Myocyte (in vitro differentiated cells): ENCODE measurements around the gene TPT1. TPM values are rescaled to one million over a fixed set of nuclear protein-coding genes. Genes with fewer than 3 reads are reported as not detected.
"Not testable (repeated sequence)": the region's sequence is repeated elsewhere in the genome, so short reads cannot be mapped to it uniquely, and the experiment has no call there.

ENCODE experiments used
- DNase-seq: peaks from one replicate; pipeline ENCODE4 v3.0.0-alpha.2; 2012; ENCODE audit warnings: low read depth
- total RNA-seq: library from RNA; depleted of rRNA; stranded (reverse); fragments of >200 nt; gene quantifications from 2 replicates; pipeline ENCODE4 v1.2.3, GENCODE V29; 2014

Gene TPT1
- total RNA-seq, 1 donor from 2014 or later, result 2,103 TPM

DNA sequence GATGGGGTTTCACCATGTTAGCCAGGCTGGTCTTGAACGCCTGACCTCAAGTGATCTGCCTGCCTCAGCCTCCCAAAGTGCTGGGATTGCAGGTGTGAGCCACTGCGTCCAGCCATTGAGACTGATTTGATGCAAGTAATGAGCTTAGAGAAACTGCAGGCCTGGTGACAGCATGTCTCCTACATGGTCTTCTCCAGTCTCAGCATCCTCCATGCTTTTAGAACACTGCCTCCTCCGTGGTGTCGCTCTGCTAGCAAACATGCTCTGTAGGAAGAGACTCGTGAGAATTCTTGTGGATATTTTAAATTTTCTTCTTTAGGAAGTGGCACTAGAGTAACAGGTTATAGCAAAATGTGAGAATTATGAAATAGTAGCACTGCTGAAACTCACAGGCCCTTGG is 37.1 kb downstream of the TPT1 start:
- DNase-seq, result no peak

DNA sequence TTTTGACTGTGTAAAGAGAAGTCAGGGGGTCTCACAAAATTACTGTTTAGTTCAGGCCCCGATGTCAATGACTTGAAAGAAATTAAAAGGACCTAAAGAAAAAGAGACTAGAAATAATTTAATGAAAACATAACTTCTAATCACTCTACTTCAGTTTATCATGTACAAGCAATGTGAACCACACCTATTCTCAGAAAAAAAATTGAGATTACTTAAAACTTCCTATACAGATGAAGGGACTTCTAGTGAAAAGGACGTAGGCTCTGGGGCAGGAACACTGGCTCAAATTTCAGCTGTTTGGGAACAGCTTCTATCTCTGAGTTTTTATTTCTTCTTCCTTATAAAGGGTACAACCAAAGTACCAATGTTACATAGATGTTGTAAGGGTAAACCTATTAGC is 38.0 kb downstream of the TPT1 start:
- no peak for DNase-seq

DNA sequence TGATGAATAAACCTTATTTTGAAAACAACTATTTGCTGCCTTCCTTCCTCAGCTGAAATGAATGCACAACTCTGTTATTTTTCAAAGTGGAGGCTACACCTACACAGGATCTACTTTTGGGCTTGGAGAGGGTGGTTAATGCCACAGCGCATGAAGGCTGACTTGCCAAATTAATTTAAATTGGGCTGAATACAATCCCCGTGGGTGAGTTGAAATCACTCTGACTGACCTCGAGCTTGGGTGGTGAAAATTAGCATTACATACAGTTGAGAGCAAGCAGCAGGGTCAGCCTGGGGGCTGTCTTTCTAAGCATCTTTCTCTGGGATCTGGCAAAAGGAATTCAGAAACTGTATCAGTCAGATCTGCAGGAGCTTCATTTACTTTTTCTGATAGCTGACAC is 38.5 kb downstream of the TPT1 start:
- no peak for DNase-seq

DNA sequence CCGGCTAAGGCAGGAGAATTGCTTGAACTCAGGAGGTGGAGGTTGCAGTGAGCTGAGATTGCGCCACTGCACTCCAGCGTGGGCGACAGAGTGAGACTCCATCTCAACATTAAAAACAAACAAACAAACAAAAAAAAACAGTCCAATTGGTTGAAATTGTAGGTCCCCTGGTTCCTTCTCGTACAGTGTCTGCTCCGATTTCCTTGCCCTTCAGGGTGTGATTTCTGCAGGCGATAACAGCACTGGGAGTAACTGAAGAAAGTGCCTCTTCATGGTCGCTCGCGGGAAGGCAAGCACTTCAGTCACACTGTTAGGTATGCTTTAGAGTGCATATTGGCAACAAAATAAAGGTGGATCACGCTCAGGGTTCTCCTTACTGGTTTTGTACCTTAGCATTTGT is 39.7 kb downstream of the TPT1 start:
- DNase-seq, result no peak

DNA sequence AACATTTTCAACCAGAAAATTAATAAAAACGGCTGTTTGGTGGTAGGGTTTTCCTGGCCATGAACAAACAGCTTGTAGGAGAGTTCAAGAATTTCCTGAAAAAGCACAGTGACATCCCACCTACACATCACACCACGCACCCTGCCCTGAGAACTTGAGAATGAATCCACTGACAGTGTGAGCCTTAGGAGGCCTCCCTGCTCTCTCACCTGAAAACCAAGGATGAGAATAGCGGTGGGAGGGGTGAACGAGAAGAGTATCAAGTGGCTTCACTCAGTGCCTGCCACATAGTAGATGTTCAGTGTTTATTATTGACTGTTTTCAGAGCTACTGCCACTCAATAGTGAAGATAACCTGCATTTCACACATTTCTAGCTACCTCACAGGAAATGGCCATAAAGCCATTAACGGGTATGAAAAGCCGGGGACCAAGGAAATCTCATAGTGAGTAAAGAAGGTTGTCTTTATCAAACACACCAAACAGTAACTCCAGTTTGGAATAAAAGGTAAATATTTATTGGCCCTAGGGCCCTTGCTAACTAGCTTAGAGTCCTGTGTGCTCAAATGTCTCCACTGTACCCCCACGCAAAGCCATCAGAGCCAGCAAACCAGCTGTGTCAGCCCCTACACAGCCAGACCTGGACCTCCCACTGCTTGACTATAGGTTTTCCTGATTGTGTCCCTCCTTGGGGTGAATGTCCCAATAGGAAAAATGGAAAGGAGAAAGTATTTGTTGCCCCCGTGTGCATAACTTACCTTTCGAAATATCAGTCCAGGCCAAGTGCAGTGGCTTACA is 40.6 kb downstream of the TPT1 start:
- DNase-seq, result no peak

DNA sequence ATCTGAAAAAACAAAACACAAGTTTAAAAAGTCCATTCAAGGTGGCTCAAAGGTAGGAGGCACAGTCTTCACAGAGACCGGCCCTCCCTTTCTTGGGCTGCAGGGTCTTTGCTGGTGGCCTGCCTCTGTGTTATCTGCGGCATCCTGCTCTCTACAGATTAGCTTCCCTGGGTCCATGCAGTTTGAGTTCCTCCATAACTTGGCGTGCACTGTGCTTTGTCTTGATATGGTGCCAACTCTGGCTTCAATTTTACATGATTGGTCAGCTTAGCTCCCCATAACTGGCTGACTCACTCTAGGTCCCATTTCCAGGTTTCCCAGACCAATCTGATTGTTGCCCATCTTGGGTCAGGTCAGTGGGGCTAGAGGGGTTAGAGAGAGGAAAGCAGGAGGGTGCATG is 41.8 kb downstream of the TPT1 start:
- DNase-seq, result no peak

DNA sequence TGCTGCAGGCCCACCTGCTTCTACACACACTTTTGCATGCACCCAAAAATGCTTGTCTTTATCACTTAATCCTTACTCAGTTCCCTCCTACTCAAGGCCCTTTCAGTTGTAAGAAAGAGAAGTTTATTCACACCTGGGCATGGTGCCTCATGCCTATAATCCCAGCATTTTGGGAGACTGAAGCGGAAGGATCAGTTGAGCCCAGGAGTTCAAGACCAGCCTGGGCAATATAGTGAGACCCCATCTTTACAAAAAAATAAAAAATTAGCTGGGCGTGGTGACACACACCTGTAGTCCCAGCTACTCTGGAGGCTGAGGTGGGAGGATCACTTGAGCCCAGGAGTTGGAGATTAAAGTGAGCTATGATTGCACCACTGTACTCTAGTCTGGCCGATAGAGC is 42.4 kb downstream of the TPT1 start:
- not testable (repeated sequence) for DNase-seq

DNA sequence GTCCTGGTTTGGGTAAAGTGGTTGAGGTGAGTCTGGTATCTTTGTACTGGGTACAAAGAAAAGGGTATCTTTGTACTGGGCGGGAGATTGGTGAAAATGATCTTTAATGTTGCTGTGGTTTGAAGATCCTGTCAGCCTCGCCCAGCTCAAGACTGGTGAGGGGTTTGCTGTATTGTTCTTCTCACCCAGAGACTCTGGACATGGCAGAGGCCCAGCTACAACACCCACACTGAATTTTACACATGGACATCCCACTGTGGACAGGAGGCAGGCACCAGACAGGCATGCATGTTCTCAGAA is 42.8 kb downstream of the TPT1 start:
- no peak for DNase-seq

DNA sequence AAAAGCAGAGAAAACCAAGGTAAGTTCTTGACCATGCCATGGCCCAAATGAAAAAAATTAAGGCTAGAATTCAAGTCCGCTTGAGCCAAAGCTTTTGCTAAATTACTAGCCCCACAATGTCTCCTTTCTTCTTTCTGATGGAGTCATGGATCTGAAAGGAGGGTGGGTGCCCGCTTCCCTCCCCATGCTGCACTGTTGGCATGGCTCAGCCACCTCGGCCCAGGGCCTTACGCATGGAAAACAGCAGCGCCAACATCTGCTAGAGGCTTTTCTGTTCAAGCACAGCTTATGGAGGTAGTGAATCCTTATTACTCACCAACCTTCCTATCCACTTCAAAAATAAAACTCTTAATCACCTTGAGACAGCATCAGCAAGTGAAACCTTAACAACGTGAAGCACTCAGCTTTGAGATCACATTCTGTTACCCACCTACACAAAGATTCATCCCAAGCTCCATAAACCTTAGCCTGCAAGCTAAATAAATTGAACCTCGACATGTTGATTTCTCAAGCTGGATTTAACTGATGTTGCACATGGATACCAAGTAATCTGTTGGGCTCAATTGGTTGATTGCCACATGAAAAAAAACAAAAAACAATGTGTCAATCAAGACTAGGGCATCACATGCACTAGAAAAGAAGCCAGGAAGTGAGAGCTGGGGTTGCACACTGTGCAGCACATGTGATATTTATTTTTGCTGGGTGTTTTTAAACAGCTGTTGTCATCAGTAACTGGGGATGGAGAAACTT is 43.4 kb downstream of the TPT1 start:
- peak; percentile 87 for DNase-seq

DNA sequence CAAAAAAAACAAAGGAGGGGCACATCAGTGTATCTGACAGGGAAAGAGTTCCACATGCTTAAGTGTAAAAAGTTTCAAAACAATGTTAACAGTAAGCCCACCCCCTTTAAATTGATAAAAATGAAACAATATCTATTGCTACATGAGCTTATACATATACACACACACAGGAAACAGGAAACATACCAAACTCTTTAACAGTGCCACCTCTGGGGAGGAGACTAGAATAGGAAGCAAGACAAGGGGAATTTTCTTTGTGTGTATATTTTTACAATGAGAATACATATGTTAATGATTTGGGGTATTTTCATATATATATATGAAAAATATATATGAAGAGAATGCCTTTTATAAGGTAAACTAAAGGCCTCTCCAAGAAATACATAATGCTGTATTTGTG is 44.7 kb downstream of the TPT1 start:
- DNase-seq, result no peak

DNA sequence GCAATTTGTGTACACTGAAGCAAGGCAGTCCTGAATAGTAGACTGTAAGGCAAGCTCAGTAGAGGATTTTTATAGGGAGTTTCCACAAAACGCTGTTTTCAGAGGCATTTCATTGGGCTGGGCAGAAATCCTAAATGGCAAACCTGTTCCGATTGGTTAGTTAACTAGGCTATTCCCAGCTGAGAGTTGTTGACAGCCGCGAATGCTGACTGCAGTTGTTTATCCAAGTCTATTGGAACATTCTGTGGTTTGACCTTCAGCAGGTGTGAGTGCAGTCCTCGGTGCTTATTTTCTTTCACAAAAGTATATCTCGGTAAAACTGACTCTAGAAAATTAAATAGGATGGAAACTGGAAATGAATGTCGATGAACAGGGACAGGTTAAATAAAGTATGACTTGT is 45.4 kb downstream of the TPT1 start:
- DNase-seq, result peak; percentile 95

DNA sequence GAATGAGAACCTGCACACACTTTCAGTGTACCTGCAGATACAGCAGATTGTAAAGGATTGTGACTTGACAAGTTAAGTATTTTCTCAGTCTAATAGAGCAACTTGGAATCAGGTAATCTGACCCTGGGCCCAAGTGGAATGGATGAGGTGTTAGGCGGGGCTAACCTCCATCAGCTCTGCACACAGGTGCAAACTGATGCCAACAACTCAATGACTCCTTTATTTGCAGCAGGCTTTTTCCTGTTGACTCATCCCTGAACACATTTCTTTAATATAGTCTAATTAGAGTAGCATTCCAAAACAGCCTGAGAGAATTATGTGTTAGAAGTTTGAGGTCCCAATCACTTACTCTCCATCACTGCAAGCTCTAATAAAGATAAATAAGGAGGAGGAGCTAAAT is 48.8 kb downstream of the TPT1 start:
- peak; percentile 49 for DNase-seq

DNA sequence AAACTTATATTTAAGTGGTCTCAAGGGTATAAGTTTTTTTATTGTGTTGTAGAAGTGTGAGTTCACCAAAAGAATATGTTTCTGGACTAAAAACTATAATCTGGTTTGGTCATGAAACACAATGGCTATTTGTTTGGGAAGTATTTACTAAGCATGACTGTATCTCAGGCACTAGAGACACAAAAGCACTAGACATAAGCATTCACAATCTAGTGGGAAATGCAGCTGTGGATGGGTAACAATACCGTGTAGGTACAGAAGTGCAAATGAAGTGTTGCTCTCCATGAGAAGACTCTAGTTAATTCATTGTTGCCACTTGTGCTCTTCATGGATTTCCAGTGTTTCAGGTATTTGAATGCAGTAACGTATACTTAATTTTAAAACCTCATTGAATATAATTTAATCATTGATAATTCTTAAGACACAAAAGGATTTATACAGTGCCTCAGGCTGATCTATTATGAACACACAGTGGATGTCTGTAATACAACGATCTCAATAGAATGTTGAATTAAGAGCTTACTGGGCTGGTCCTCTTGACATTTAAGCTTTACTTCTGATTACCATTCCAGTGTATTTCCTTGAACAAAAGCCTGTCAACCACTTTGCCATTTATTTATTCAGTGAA is 50.9 kb downstream of the TPT1 start:
- no peak for DNase-seq

Other genes with a start within 250 kb of the TPT1 start
- gene GTF2F2, start 220.7 kb downstream of the TPT1 start, total RNA-seq, result 30.8 and 33.9 TPM in 2 replicates
- not detected in 2 replicates for gene KCTD4, start 140.1 kb downstream of the TPT1 start, total RNA-seq
- gene SLC25A30, start 77.2 kb upstream of the TPT1 start, total RNA-seq, result 8.8 and 12.3 TPM in 2 replicates
- gene COG3, start 123.8 kb upstream of the TPT1 start, total RNA-seq, result 23.6 TPM in 2 replicates